Calu3 (cell line): ENCODE data around the gene HBEGF. TPM values are rescaled to one million over a fixed set of nuclear protein-coding genes. Genes with fewer than 3 reads are reported as not detected.

ENCODE experiments used
- BruUV-seq: library from RNA; stranded (reverse); fragments of 400-500 nt; replicated peaks from 2 replicates; lab custom pipeline; 2021; lab: Mats Ljungman, UMichigan
- CTCF ChIA-PET: fragments of 300-600 bp; sonication (Branson Sonifier 250); formaldehyde crosslinking; loops from one replicate; lab custom pipeline; 2022; ENCODE audit warnings: antibody characterized with exemption; lab: Charles Lee
- DNase-seq: peaks from one replicate; pipeline ENCODE4 v3.0.0; 2022
- H3K27ac Mint-ChIP-seq: one replicate; pipeline ENCODE4 v1.8.0; 2022; ENCODE audit warnings: mixed read lengths; ENCODE audit not compliant: unreplicated experiment
- H3K27me3 Mint-ChIP-seq: one replicate; pipeline ENCODE4 v1.8.0; 2022; ENCODE audit warnings: mixed read lengths; ENCODE audit not compliant: unreplicated experiment
- H3K36me3 Mint-ChIP-seq: one replicate; pipeline ENCODE4 v1.8.0; 2022; ENCODE audit warnings: mild to moderate bottlenecking, moderate library complexity, mixed read lengths; ENCODE audit not compliant: insufficient read depth, unreplicated experiment
- H3K4me1 Mint-ChIP-seq: one replicate; pipeline ENCODE4 v1.8.0; 2022; ENCODE audit warnings: mild to moderate bottlenecking, low read depth, mixed read lengths; ENCODE audit not compliant: unreplicated experiment
- H3K4me3 Mint-ChIP-seq: one replicate; pipeline ENCODE4 v1.8.0; 2022; ENCODE audit warnings: mild to moderate bottlenecking, low read depth, moderate library complexity, mixed read lengths; ENCODE audit not compliant: unreplicated experiment
- H3K9me3 Mint-ChIP-seq: one replicate; pipeline ENCODE4 v1.8.0; 2022; ENCODE audit warnings: low read depth, mixed read lengths; ENCODE audit not compliant: unreplicated experiment
- intact Hi-C: fragments of 100-400 bp; cut with micrococcal nuclease; formaldehyde crosslinking; loops from one replicate; pipeline ENCODE4 v1.10.0; 2022; ENCODE audit not compliant: unreplicated experiment
- total RNA-seq: library from RNA; stranded (reverse); gene quantifications from 2 replicates; pipeline ENCODE4 v1.2.3, GENCODE V29; 2022
- TF ChIP-seq, protein P1 (sequence below): fragments of 200-600 bp; IDR thresholded peaks from one replicate; pipeline ENCODE4 v1.8.0; 2022; ENCODE audit warnings: antibody characterized with exemption; ENCODE audit not compliant: unreplicated experiment

The HBEGF gene
- total RNA-seq, 1 experiment from 2014 or later = 7.2 TPM

DNA sequence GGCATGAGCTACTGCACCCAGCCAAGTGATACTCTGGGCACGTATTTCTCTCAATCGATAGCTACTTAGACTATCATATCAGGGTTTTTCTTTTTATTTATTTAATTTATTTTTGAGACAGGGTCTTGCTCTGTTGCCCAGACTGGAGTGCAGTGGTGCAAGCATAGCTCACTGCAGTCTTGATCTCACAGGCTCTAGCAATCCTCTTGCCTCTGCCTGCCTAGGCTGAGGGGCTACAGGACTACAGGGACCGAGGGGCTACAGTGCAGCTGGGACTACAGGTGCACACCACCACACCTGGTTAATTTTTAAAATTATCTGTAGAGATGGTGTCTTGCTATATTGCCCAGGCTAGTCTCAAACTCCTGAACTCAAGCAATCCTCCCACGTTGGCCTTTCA, 34.9 kb upstream of the HBEGF start:
- H3K27me3 Mint-ChIP-seq = no peaks in the 10 kb centered on the region

DNA sequence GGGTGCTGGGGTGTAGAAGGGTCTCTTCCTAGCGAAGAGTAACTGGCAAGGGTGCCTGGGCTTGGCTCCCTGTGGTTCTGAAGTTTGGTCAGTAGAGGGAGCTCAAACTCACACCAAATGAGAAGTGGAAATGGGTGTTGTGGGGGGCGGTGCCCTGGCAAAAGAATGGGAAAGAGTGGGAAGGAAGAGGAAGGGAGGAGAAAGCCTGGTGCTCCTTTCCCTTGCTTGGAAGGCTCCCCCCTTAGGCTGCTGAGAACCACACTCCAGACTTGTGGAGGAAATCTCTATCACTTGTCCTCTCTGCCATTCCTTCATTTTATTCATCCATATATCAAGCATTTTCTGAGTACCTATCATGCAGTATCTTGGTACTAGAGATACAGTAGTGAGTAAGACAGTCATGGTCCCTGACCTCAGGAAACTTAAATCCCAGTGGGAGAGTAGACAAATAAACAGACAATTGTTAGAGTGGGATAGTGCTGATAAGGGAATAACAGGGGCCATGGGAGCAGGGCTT, 26.6 kb upstream of the HBEGF start:
- intact Hi-C loops = loop anchor here (2.0 to 5.0 kb wide), 2 partner anchors 260 to 344 kb away; partner anchors contain the start of gene CD14
- H3K4me3 Mint-ChIP-seq = no peak overlapping the region
- H3K27ac Mint-ChIP-seq = peak overlapping the region; percentile 31

More for the DNA sequence above, 34.9 kb upstream of the HBEGF start:
- Mint-ChIP-seq H3K27ac (no peak overlapping the region), H3K4me3 (no peak overlapping the region), H3K9me3 (no peaks in the 10 kb centered on the region), H3K36me3 (no peaks in the 10 kb centered on the region), H3K4me1 (peaks cover 9% of the 10 kb centered on the region)
- TF ChIP-seq, protein P1, sequence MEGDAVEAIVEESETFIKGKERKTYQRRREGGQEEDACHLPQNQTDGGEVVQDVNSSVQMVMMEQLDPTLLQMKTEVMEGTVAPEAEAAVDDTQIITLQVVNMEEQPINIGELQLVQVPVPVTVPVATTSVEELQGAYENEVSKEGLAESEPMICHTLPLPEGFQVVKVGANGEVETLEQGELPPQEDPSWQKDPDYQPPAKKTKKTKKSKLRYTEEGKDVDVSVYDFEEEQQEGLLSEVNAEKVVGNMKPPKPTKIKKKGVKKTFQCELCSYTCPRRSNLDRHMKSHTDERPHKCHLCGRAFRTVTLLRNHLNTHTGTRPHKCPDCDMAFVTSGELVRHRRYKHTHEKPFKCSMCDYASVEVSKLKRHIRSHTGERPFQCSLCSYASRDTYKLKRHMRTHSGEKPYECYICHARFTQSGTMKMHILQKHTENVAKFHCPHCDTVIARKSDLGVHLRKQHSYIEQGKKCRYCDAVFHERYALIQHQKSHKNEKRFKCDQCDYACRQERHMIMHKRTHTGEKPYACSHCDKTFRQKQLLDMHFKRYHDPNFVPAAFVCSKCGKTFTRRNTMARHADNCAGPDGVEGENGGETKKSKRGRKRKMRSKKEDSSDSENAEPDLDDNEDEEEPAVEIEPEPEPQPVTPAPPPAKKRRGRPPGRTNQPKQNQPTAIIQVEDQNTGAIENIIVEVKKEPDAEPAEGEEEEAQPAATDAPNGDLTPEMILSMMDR = no peak
- no TSS peak for BruUV-seq
- CTCF ChIA-PET = interaction anchor here (1.5 kb wide), 1 partner anchor 8 kb away, joined by 8 read pairs; no protein-coding TSS in a partner anchor
- DNase-seq = no peak
- intact Hi-C loops = no loop called here

DNA sequence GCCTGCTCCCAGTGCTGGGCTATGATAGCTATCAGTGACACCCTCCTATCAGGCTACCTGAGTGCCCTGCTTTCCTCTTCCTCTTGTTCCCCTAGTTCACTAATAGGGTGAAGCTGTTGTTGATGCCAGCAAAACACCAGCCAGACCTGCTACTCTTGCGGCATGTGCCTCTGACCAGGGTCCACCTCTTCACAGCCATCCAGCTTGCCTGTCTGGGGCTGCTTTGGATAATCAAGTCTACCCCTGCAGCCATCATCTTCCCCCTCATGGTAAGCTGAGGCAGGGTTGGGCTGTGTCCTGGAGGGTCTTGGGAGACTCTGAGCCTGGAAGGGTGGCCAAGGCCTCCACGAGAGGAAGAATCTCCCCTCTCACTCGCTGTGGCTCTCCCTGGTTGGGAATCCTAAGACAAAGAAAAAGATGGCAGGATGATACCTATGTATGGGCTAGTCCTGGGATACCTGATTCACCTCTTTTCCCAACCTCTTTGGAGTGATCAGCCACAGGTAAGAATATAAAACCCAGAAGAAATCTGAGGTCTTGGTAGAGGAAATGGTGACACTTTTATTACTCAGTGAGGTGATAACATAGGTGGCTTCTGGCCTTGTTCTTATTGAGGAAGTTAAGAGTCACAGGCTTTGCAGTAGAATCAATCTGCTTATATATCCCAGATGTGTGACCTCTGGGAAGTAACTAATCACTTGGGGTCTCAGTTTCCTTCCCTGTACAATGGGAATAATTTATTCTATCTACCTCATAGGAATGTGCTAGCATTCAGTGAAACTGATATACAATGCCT, 25.2 kb upstream of the HBEGF start:
- CTCF ChIA-PET = interaction anchor here (1.1 to 1.3 kb wide), 2 partner anchors 320 to 348 kb away, joined by 3 to 4 read pairs; partner anchors contain the start of genes HARS1 and HARS2
- Mint-ChIP-seq H3K27me3 (no peaks in the 10 kb centered on the region), H3K9me3 (no peaks in the 10 kb centered on the region), H3K36me3 (no peaks in the 10 kb centered on the region), H3K4me3 (no peak overlapping the region), H3K4me1 (peaks cover 18% of the 10 kb centered on the region), H3K27ac (no peak overlapping the region)
- BruUV-seq = no TSS peak
- TF ChIP-seq, protein P1 = no peak
- no peak for DNase-seq
- intact Hi-C loops = loop anchor here (2.0 to 5.0 kb wide), 2 partner anchors 261 to 346 kb away; partner anchors contain the start of gene CD14

More for the DNA sequence above, 26.6 kb upstream of the HBEGF start:
- CTCF ChIA-PET = interaction anchor here (0.5 to 1.6 kb wide), 23 partner anchors 9 to 347 kb away, joined by 3 to 8 read pairs (median 4); partner anchors contain the start of genes HARS1, HARS2, HBEGF and IK
- TF ChIP-seq, protein P1 = peak; percentile 90
- Mint-ChIP-seq H3K27me3 (no peaks in the 10 kb centered on the region), H3K4me1 (peaks cover 18% of the 10 kb centered on the region), H3K9me3 (no peaks in the 10 kb centered on the region), H3K36me3 (no peaks in the 10 kb centered on the region)
- no TSS peak for BruUV-seq
- DNase-seq = peak; percentile 79

DNA sequence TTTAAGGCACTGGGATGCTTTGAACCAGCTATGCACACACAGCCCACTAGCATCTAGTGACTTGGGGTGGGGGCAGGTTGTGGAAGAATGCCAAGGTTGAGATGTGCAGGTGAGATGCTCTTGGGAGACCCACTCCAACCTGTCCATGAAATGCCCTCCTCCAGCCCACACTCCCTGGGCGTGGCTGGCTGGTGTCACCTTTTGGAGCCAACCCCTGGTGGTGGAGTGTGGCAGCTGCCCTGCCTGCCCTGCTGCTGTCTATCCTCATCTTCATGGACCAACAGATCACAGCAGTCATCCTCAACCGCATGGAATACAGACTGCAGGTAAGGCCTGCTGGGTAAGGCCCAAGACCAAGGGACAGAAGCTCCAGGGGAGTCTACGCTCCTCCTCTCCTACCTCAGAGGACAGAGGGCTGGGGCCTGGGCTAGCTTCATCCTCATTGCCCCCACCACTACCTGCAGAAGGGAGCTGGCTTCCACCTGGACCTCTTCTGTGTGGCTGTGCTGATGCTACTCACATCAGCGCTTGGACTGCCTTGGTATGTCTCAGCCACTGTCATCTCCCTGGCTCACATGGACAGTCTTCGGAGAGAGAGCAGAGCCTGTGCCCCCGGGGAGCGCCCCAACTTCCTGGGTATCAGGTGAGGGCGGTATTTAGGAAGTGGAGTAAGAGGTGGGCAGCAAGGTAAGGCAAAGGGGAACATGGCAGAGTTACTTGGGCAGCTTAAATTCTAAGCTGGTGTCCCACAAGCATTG, 21.0 kb upstream of the HBEGF start:
- Mint-ChIP-seq H3K4me1 (peaks cover 14% of the 10 kb centered on the region), H3K36me3 (peaks cover 4% of the 10 kb centered on the region), H3K4me3 (no peak overlapping the region), H3K27me3 (no peaks in the 10 kb centered on the region), H3K27ac (no peak overlapping the region), H3K9me3 (no peaks in the 10 kb centered on the region)
- CTCF ChIA-PET = interaction anchor here (1.2 to 1.5 kb wide), 2 partner anchors 8 to 19 kb away, joined by 3 to 6 read pairs; no protein-coding TSS in a partner anchor
- DNase-seq = no peak
- TF ChIP-seq, protein P1 = no peak
- BruUV-seq = no TSS peak
- intact Hi-C loops = no loop called here
